GM12875 (cell line): ENCODE results near the gene TMEM139.

ENCODE experiments used
- H3K4me3 ChIP-seq: one replicate; pipeline ENCODE4 v1.5.1; 2011; ENCODE audit warnings: low read depth, low read length, control low read depth
- CTCF ChIP-seq: IDR thresholded peaks from 2 replicates; pipeline ENCODE4 v1.5.1; 2011; ENCODE audit warnings: low read depth, mild to moderate bottlenecking, control low read depth, inconsistent platforms, low read length, moderate library complexity, borderline replicate concordance; ENCODE audit not compliant: insufficient read depth

Gene TMEM139

DNA sequence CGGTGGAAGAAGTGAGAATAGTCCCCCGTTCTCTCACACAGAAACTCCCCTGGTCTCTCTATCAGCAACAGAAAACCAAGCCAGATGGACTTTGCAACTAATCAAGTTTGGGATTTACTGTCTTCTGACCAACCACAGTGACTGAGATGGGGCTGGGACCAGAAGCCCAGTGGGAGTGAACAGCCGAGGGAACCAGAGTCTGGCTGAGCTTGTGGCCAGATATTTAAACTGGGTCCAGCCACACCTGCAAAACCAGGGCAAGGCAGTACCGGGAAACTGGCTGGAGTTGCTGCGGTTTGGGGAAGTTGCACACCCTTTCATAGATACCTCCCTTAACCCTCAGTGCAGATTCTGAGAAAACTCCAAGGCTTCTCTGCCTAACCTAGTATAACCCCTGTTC, 15.5 kb upstream of the TMEM139 start:
- no peak overlapping the region for H3K4me3 ChIP-seq
- no peak for TF ChIP-seq CTCF

GRCh38 chr7:143271240-143271639, 13.5 kb upstream of the TMEM139 start:
- H3K4me3 ChIP-seq = no peak overlapping the region
- TF ChIP-seq CTCF = no peak

DNA sequence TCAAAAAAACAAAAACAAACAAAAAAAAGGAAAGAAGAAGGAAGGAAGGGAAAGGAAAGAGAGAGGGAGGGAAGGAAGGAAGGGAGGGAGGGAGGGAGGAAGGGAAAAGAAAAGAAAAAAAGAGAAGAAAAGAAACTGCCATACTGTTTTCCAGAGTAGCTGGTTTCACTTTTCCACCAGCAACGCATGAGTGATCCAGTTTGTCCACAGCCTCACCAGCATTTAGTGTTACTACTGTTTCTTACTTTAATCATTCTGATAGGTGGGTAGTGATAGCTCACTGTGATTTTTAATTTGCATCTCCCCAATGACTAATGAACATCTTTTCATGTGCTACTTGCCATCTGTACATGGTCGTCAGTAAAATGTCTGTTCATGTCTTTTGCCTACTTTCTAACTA, 11.9 kb upstream of the TMEM139 start:
- no peak for TF ChIP-seq CTCF
- H3K4me3 ChIP-seq = no peak overlapping the region

- H3K4me3 ChIP-seq = no peak overlapping the region
- no peak for TF ChIP-seq CTCF
These were observed 5.3 kb upstream of the TMEM139 start for GRCh38 chr7:143279186-143280098.

DNA sequence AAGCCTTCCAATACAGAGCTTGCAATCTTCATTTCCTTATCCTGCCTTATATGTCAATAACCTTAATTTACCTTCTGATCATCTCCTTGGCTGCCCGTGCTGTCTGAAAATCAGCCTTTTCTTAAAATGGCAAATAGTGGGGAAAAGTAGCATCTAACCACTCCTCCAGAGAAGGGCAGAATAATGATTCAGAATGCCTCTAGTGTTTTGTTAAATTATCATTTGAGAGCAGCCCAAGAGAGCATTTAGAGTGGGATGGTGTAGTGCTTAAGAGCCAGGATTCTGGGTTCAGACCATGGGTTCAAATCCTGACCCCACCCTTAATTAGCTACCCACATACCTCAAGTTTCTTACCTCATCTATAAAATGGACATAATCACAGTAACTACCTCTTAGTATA, 4.6 kb upstream of the TMEM139 start:
- no peak for TF ChIP-seq CTCF
- no peak overlapping the region for H3K4me3 ChIP-seq

- TF ChIP-seq CTCF = no peak
- no peak overlapping the region for H3K4me3 ChIP-seq
These were observed 4.2 kb upstream of the TMEM139 start for GRCh38 chr7:143280566-143280965.

GRCh38 chr7:143281529-143281928, 3.2 kb upstream of the TMEM139 start:
- no peak for TF ChIP-seq CTCF
- H3K4me3 ChIP-seq = no peak overlapping the region
